BE2C (cell line): ENCODE results near the gene TRIO.
A peak's percentile ranks its signal among the peaks of the same experiment; 100 is the strongest.

Experiments used
- DNase-seq: peaks from one replicate; pipeline ENCODE4 v3.0.0-alpha.2; 2020
- H3K27me3 ChIP-seq: fragments of 250-450 bp; sonication (Bioruptor Pico); 2 replicates; pipeline ENCODE4 v1.5.1; 2020; ENCODE audit warnings: mild to moderate bottlenecking
- H3K36me3 ChIP-seq: fragments of 250-450 bp; sonication (Bioruptor Pico); 2 replicates; pipeline ENCODE4 v1.5.1; 2020; ENCODE audit warnings: mild to moderate bottlenecking
- H3K4me1 ChIP-seq: fragments of 250-450 bp; sonication (Bioruptor Pico); 2 replicates; pipeline ENCODE4 v1.5.1; 2020
- H3K4me3 ChIP-seq: 2 replicates; pipeline ENCODE4 v1.5.1; 2011; ENCODE audit warnings: low read depth, low read length
- H3K9me3 ChIP-seq: fragments of 250-450 bp; sonication (Bioruptor Pico); 2 replicates; pipeline ENCODE4 v1.5.1; 2020
- TF ChIP-seq, protein P1 (sequence below): IDR thresholded peaks from 2 replicates; pipeline ENCODE4 v1.5.1; 2012; ENCODE audit warnings: mild to moderate bottlenecking, low read depth, low read length

TRIO gene

DNA sequence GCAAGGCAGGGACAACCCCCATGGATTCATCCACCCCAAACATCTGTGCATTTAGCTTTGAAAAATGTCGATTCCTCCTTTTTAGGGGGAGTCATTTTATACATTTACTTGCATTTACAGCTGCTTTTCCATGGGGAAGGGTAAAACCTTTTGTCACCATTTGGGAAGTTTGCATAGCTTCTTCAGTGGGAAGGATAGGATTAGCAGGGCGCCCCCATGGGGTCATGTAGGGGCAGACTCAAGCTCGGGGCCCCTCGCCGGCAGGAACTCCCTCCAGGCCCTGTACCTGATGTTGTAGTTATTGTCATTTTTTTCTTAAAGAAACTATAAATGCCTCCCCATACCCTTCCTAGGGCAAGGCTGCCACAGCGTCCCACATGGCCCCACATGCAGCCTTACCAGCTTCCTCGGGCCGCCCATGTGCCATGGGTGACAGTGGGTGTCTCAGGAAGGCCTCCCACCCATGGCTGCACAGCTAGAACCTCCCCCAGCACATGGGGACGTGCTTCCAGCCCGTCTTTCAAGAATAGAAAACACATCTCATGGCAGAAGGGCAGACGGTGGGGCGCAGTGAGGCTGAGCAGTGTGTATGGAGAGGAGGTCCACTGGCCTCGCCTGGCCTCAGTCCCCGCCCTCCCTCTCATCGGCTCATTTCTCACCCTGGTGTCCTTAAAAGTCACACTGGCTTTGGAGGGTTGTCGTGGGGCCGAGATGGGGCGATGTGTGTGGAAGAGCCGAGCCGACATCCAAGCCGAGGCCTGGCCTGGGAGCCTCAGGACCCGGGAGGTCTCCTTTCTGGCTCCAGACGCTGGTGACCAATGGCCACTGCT, 362.4 kb downstream of the TRIO start:
- H3K4me1 ChIP-seq, result no peaks in the 10 kb centered on the region
- H3K36me3 ChIP-seq, result peaks cover 77% of the 10 kb centered on the region

DNA sequence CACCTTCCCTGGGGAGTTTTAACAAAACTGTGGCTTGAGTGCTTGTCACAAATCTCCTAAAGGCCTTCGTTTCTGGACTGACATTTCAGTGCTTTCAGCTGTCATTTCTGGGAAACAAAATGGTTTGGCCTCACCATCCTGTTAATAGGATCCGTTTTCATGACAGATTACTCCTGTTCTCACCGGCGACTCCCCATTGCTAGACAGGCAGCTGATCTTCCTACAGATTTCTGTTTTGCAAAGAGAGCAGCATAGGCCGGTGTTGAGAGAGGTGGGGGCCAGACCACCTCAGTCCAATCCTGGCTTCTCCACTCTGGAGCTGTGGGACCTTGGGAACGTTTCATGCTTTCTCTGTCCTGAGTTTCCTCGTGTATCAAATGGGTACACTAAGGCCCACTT, 363.0 kb downstream of the TRIO start:
- Histone ChIP-seq H3K4me3 (no peak overlapping the region), H3K4me1 (no peaks in the 10 kb centered on the region)

More for the DNA sequence above, 362.4 kb downstream of the TRIO start:
- Histone ChIP-seq H3K4me3 (no peak overlapping the region), H3K9me3 (no peaks in the 10 kb centered on the region), H3K27me3 (no peaks in the 10 kb centered on the region)
- TF ChIP-seq, protein P1, sequence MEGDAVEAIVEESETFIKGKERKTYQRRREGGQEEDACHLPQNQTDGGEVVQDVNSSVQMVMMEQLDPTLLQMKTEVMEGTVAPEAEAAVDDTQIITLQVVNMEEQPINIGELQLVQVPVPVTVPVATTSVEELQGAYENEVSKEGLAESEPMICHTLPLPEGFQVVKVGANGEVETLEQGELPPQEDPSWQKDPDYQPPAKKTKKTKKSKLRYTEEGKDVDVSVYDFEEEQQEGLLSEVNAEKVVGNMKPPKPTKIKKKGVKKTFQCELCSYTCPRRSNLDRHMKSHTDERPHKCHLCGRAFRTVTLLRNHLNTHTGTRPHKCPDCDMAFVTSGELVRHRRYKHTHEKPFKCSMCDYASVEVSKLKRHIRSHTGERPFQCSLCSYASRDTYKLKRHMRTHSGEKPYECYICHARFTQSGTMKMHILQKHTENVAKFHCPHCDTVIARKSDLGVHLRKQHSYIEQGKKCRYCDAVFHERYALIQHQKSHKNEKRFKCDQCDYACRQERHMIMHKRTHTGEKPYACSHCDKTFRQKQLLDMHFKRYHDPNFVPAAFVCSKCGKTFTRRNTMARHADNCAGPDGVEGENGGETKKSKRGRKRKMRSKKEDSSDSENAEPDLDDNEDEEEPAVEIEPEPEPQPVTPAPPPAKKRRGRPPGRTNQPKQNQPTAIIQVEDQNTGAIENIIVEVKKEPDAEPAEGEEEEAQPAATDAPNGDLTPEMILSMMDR, result peak; percentile 36
- no peak for DNase-seq

DNA sequence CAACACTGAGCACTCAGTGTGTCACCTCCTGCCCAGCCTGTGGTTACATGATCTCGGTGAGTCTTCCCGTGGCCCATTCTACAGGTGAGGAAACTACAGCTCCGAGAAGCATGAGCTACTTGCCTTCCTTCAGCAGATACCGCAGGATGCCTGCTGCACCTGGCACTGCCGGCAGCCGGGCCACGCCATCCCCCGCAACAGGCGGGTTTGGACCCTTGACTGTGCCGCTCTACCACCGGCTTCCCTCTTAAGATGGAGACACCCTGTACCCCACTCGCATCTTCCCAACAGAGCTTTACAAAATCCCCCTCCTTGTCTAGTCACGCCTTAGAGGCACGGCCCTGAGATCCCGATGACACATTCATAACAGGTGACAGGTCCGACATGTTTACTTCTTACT, 363.5 kb downstream of the TRIO start:
- TF ChIP-seq, protein P1, result no peak
- H3K36me3 ChIP-seq, result peaks cover 75% of the 10 kb centered on the region
- no peak overlapping the region for H3K4me3 ChIP-seq
- H3K4me1 ChIP-seq, result no peaks in the 10 kb centered on the region
- H3K27me3 ChIP-seq, result no peaks in the 10 kb centered on the region
- no peaks in the 10 kb centered on the region for H3K9me3 ChIP-seq
- no peak for DNase-seq

More for the DNA sequence above, 363.0 kb downstream of the TRIO start:
- Histone ChIP-seq H3K36me3 (peaks cover 80% of the 10 kb centered on the region), H3K9me3 (no peaks in the 10 kb centered on the region), H3K27me3 (no peaks in the 10 kb centered on the region)
- no peak for DNase-seq
- TF ChIP-seq, protein P1, result no peak

DNA sequence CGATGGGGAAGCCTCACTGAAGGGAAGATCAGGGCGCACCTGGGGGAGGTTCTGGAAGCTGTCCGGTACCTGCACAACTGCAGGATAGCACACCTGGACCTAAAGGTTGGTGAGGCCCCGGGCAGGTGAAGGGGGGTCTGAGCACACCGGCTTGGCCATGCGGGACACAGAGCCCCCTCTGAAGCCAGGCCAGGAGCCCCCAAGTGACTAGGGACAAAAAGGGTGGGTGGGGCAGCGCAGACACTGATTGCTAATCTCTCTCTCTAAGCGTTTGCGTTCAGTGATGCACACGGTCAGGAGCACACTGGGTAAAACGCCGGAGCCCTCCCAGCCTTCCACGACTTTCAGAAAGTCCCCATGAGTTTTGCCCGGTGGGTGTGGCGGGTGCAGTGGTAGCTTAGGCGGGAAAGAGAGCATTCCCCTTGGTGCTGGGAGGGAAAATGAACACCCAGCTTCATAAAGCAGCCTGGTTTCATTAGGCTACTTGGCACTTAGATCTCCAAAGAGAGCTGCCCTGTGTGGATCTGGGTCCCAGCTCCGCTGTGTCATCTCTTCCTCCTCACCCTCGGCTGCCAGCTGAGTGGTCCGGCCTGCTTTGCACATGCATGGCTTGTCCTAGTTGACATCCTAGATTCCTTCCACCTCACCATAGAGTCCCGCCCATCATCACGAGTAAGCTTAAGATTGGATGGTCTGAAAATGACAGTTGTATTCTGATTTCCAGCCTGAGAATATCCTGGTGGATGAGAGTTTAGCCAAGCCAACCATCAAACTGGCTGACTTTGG, 364.2 kb downstream of the TRIO start:
- H3K4me3 ChIP-seq, result no peak overlapping the region
- TF ChIP-seq, protein P1, result no peak
- H3K4me1 ChIP-seq, result no peaks in the 10 kb centered on the region
- no peaks in the 10 kb centered on the region for H3K27me3 ChIP-seq
- peaks cover 69% of the 10 kb centered on the region for H3K36me3 ChIP-seq
- no peaks in the 10 kb centered on the region for H3K9me3 ChIP-seq
- no peak for DNase-seq

DNA sequence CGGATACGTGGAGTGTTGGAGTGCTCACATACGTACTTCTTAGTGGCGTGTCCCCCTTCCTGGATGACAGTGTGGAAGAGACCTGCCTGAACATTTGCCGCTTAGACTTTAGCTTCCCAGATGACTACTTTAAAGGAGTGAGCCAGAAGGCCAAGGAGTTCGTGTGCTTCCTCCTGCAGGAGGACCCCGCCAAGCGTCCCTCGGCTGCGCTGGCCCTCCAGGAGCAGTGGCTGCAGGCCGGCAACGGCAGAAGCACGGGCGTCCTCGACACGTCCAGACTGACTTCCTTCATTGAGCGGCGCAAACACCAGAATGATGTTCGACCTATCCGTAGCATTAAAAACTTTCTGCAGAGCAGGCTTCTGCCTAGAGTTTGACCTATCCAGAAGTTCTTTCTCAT, 364.9 kb downstream of the TRIO start:
- TF ChIP-seq, protein P1, result no peak
- Histone ChIP-seq H3K27me3 (no peaks in the 10 kb centered on the region), H3K36me3 (peaks cover 62% of the 10 kb centered on the region), H3K4me3 (no peak overlapping the region), H3K4me1 (no peaks in the 10 kb centered on the region), H3K9me3 (no peaks in the 10 kb centered on the region)
- no peak for DNase-seq

DNA sequence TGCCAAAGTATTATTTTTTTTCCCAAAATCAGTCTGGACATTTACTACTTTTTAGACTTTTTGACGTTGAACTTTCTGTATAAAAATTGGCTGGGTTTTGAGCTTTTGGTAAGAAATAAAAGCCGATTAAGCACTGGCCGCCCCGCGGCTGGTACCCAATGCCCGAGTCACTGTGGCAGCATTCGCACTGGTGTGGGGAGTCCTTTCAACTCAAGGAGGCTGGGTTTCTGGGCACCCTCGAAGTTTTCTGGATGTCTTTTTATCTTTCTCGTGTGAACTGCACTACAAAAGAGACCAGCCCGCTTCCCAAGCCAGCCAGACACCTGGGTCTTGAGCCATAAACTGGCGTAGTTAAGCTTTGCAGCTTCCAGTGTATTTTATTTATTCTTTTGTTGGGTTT, 366.4 kb downstream of the TRIO start:
- Histone ChIP-seq H3K9me3 (no peaks in the 10 kb centered on the region), H3K27me3 (no peaks in the 10 kb centered on the region)

More for the DNA sequence above, 366.4 kb downstream of the TRIO start:
- DNase-seq, result no peak
- H3K36me3 ChIP-seq, result peaks cover 47% of the 10 kb centered on the region
- H3K4me3 ChIP-seq, result no peak overlapping the region
- TF ChIP-seq, protein P1, result no peak
- no peaks in the 10 kb centered on the region for H3K4me1 ChIP-seq
